Measurements from ENCODE around the gene RNF114. TPM values are rescaled to one million over a fixed set of nuclear protein-coding genes. Genes with fewer than 3 reads are reported as not detected.

Gene RNF114
- total RNA-seq, 1 donor from 2014 or later: 35.0 TPM

- H3K9ac ChIP-seq (ENCODE audit: low read depth in 1 of 3, low read length in 3 of 3): peak overlapping the region in 2 of 3 donors; percentile 57 to 79
- peak overlapping the region; percentile 22 to 72 (median 53) for H3K4me3 ChIP-seq (ENCODE audit: low read length in 3 of 3)
- peaks cover 0 to 4% (median 0%) of the 10 kb centered on the region in 3 donors for H3K36me3 ChIP-seq (ENCODE audit: control insufficient read depth in 3 of 3, insufficient read depth in 3 of 3, low read length in 3 of 3)
- no peaks in the 10 kb centered on the region for H3K27me3 ChIP-seq (ENCODE audit: control insufficient read depth in 3 of 3, insufficient read depth in 3 of 3, low read length in 3 of 3)
- H3K27ac ChIP-seq (ENCODE audit: low read depth, low read length): peak overlapping the region; percentile 22
- H3K9me3 ChIP-seq (ENCODE audit: control insufficient read depth in 3 of 3, low read length in 3 of 3): no peaks in the 10 kb centered on the region
- peaks cover 51 to 61% (median 56%) of the 10 kb centered on the region in 3 donors for H3K4me1 ChIP-seq (ENCODE audit: control insufficient read depth in 3 of 3, insufficient read depth in 3 of 3, low read length in 3 of 3)
Observed at GRCh38 chr20:49984426-49985153, 48.4 kb downstream of the RNF114 start.

GRCh38 chr20:49985157-49985556 lies 49.0 kb downstream of the RNF114 start:
- Histone ChIP-seq H3K4me3 (ENCODE audit: low read length in 3 of 3) (peak overlapping the region; percentile 6 to 53 (median 49)), H3K36me3 (ENCODE audit: control insufficient read depth in 3 of 3, insufficient read depth in 3 of 3, low read length in 3 of 3) (peaks cover 0 to 4% (median 0%) of the 10 kb centered on the region in 3 donors), H3K9ac (ENCODE audit: low read depth in 1 of 3, low read length in 3 of 3) (no peak overlapping the region), H3K4me1 (ENCODE audit: control insufficient read depth in 3 of 3, insufficient read depth in 3 of 3, low read length in 3 of 3) (peaks cover 56 to 66% (median 61%) of the 10 kb centered on the region in 3 donors), H3K27me3 (ENCODE audit: control insufficient read depth in 3 of 3, insufficient read depth in 3 of 3, low read length in 3 of 3) (no peaks in the 10 kb centered on the region), H3K27ac (ENCODE audit: low read depth, low read length) (no peak overlapping the region), H3K9me3 (ENCODE audit: control insufficient read depth in 3 of 3, low read length in 3 of 3) (no peaks in the 10 kb centered on the region)

GRCh38 chr20:49985617-49986016 lies 49.4 kb downstream of the RNF114 start:
- Histone ChIP-seq H3K4me1 (ENCODE audit: control insufficient read depth in 3 of 3, insufficient read depth in 3 of 3, low read length in 3 of 3) (peaks cover 59 to 69% (median 66%) of the 10 kb centered on the region in 3 donors), H3K27me3 (ENCODE audit: control insufficient read depth in 3 of 3, insufficient read depth in 3 of 3, low read length in 3 of 3) (no peaks in the 10 kb centered on the region), H3K9me3 (ENCODE audit: control insufficient read depth in 3 of 3, low read length in 3 of 3) (no peaks in the 10 kb centered on the region), H3K27ac (ENCODE audit: low read depth, low read length) (no peak overlapping the region), H3K4me3 (ENCODE audit: low read length in 3 of 3) (peak overlapping the region in 1 of 3 donors; percentile 6), H3K9ac (ENCODE audit: low read depth in 1 of 3, low read length in 3 of 3) (no peak overlapping the region), H3K36me3 (ENCODE audit: control insufficient read depth in 3 of 3, insufficient read depth in 3 of 3, low read length in 3 of 3) (peaks cover 0 to 4% (median 0%) of the 10 kb centered on the region in 3 donors)

- H3K9ac ChIP-seq (ENCODE audit: low read depth in 1 of 3, low read length in 3 of 3): peak overlapping the region in 1 of 3 donors; percentile 16
- peaks cover 59 to 69% (median 67%) of the 10 kb centered on the region in 3 donors for H3K4me1 ChIP-seq (ENCODE audit: control insufficient read depth in 3 of 3, insufficient read depth in 3 of 3, low read length in 3 of 3)
- H3K4me3 ChIP-seq (ENCODE audit: low read length in 3 of 3): no peak overlapping the region
- H3K27me3 ChIP-seq (ENCODE audit: control insufficient read depth in 3 of 3, insufficient read depth in 3 of 3, low read length in 3 of 3): no peaks in the 10 kb centered on the region
- H3K36me3 ChIP-seq (ENCODE audit: control insufficient read depth in 3 of 3, insufficient read depth in 3 of 3, low read length in 3 of 3): peaks cover 0 to 4% (median 0%) of the 10 kb centered on the region in 3 donors
- no peak overlapping the region for H3K27ac ChIP-seq (ENCODE audit: low read depth, low read length)
- no peaks in the 10 kb centered on the region for H3K9me3 ChIP-seq (ENCODE audit: control insufficient read depth in 3 of 3, low read length in 3 of 3)
Observed at GRCh38 chr20:49986049-49986448, 49.9 kb downstream of the RNF114 start.

GRCh38 chr20:49987015-49987867 lies 51.0 kb downstream of the RNF114 start:
- Histone ChIP-seq H3K27ac (ENCODE audit: low read depth, low read length) (no peak overlapping the region), H3K9ac (ENCODE audit: low read depth in 1 of 3, low read length in 3 of 3) (peak overlapping the region in 1 of 3 donors; percentile 33), H3K4me1 (ENCODE audit: control insufficient read depth in 3 of 3, insufficient read depth in 3 of 3, low read length in 3 of 3) (peaks cover 56 to 68% (median 64%) of the 10 kb centered on the region in 3 donors), H3K27me3 (ENCODE audit: control insufficient read depth in 3 of 3, insufficient read depth in 3 of 3, low read length in 3 of 3) (no peaks in the 10 kb centered on the region), H3K9me3 (ENCODE audit: control insufficient read depth in 3 of 3, low read length in 3 of 3) (no peaks in the 10 kb centered on the region), H3K4me3 (ENCODE audit: low read length in 3 of 3) (no peak overlapping the region), H3K36me3 (ENCODE audit: control insufficient read depth in 3 of 3, insufficient read depth in 3 of 3, low read length in 3 of 3) (peaks cover 0 to 4% (median 0%) of the 10 kb centered on the region in 3 donors)

DNA sequence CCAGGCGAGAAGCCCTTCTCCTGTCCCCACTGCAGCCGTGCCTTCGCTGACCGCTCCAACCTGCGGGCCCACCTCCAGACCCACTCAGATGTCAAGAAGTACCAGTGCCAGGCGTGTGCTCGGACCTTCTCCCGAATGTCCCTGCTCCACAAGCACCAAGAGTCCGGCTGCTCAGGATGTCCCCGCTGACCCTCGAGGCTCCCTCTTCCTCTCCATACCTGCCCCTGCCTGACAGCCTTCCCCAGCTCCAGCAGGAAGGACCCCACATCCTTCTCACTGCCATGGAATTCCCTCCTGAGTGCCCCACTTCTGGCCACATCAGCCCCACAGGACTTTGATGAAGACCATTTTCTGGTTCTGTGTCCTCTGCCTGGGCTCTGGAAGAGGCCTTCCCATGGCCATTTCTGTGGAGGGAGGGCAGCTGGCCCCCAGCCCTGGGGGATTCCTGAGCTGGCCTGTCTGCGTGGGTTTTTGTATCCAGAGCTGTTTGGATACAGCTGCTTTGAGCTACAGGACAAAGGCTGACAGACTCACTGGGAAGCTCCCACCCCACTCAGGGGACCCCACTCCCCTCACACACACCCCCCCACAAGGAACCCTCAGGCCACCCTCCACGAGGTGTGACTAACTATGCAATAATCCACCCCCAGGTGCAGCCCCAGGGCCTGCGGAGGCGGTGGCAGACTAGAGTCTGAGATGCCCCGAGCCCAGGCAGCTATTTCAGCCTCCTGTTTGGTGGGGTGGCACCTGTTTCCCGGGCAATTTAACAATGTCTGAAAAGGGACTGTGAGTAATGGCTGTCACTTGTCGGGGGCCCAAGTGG lies 51.9 kb downstream of the RNF114 start:
- H3K27ac ChIP-seq (ENCODE audit: low read depth, low read length): no peak overlapping the region

GRCh38 chr20:49989234-49990065 lies 53.3 kb downstream of the RNF114 start:
- Histone ChIP-seq H3K4me1 (ENCODE audit: control insufficient read depth in 3 of 3, insufficient read depth in 3 of 3, low read length in 3 of 3) (peaks cover 42 to 48% (median 44%) of the 10 kb centered on the region in 3 donors), H3K27ac (ENCODE audit: low read depth, low read length) (peak overlapping the region; percentile 64), H3K27me3 (ENCODE audit: control insufficient read depth in 3 of 3, insufficient read depth in 3 of 3, low read length in 3 of 3) (no peaks in the 10 kb centered on the region), H3K9ac (ENCODE audit: low read depth in 1 of 3, low read length in 3 of 3) (peak overlapping the region in 2 of 3 donors; percentile 25 to 27), H3K4me3 (ENCODE audit: low read length in 3 of 3) (peak overlapping the region in 1 of 3 donors; percentile 9), H3K9me3 (ENCODE audit: control insufficient read depth in 3 of 3, low read length in 3 of 3) (no peaks in the 10 kb centered on the region), H3K36me3 (ENCODE audit: control insufficient read depth in 3 of 3, insufficient read depth in 3 of 3, low read length in 3 of 3) (peaks cover 0 to 4% (median 0%) of the 10 kb centered on the region in 3 donors)

More for the DNA sequence above, 51.9 kb downstream of the RNF114 start:
- H3K9ac ChIP-seq (ENCODE audit: low read depth in 1 of 3, low read length in 3 of 3): peak overlapping the region in 1 of 3 donors; percentile 33
- H3K4me3 ChIP-seq (ENCODE audit: low read length in 3 of 3): no peak overlapping the region
- H3K9me3 ChIP-seq (ENCODE audit: control insufficient read depth in 3 of 3, low read length in 3 of 3): no peaks in the 10 kb centered on the region
- H3K36me3 ChIP-seq (ENCODE audit: control insufficient read depth in 3 of 3, insufficient read depth in 3 of 3, low read length in 3 of 3): peaks cover 0 to 4% (median 0%) of the 10 kb centered on the region in 3 donors
- H3K4me1 ChIP-seq (ENCODE audit: control insufficient read depth in 3 of 3, insufficient read depth in 3 of 3, low read length in 3 of 3): peaks cover 51 to 62% (median 57%) of the 10 kb centered on the region in 3 donors
- H3K27me3 ChIP-seq (ENCODE audit: control insufficient read depth in 3 of 3, insufficient read depth in 3 of 3, low read length in 3 of 3): no peaks in the 10 kb centered on the region

DNA sequence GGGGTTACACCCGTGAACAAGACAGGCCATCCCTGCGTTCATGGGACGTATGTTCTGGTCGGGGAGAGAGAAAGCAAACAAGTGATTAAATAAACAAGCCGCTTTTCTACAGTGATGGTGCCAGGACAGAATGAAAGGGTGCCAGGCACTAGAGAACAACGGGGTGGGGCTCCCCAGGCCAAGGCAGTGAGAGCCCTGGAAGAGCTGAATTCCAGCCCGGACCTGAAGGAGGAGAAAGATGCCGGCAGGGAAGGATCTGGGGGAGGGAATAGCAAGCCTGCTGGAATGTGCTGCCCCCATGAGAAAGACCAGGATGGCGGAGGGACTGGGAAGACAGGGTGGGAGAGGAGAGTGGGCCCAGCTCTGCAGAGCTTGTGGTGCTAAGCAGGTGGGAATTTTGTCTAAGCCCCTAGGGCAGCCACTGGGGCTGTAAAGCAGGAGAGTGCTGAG lies 54.1 kb downstream of the RNF114 start:
- H3K4me3 ChIP-seq (ENCODE audit: low read length in 3 of 3): no peak overlapping the region
- no peaks in the 10 kb centered on the region for H3K27me3 ChIP-seq (ENCODE audit: control insufficient read depth in 3 of 3, insufficient read depth in 3 of 3, low read length in 3 of 3)
- H3K27ac ChIP-seq (ENCODE audit: low read depth, low read length): peak overlapping the region; percentile 64
- peaks cover 0 to 4% (median 0%) of the 10 kb centered on the region in 3 donors for H3K36me3 ChIP-seq (ENCODE audit: control insufficient read depth in 3 of 3, insufficient read depth in 3 of 3, low read length in 3 of 3)
- H3K4me1 ChIP-seq (ENCODE audit: control insufficient read depth in 3 of 3, insufficient read depth in 3 of 3, low read length in 3 of 3): peaks cover 35 to 40% (median 35%) of the 10 kb centered on the region in 3 donors
- H3K9me3 ChIP-seq (ENCODE audit: control insufficient read depth in 3 of 3, low read length in 3 of 3): no peaks in the 10 kb centered on the region
- H3K9ac ChIP-seq (ENCODE audit: low read depth in 1 of 3, low read length in 3 of 3): peak overlapping the region in 2 of 3 donors; percentile 9 to 27

Data from skeletal muscle tissue (tissue), 4 donors.